Activated T-helper 2 cell treated with anti-CD3 and anti-CD28 coated beads, Interferon-gamma antibody, Interleukin-2, Interleukin-4, amounts not matched to agents 10 μg/mL and 5 μg/mL and 100 μg/mL, durations not matched to agents 14 hours and 24 hours and 36 hours (primary cell): Measurements from ENCODE around the gene GATM. TPM values are rescaled to one million over a fixed set of nuclear protein-coding genes. Genes with fewer than 3 reads are reported as not detected.
"Not testable (repeated sequence)": the region's sequence is repeated elsewhere in the genome, so short reads cannot be mapped to it uniquely, and the experiment has no call there.

ENCODE experiments used
- DNase-seq: peaks from one replicate; pipeline ENCODE4 v3.0.0; 2021; ENCODE audit warnings: low spot score
- H3K27ac Mint-ChIP-seq: one replicate; pipeline ENCODE4 v1.8.0; 2021; ENCODE audit warnings: mixed read lengths
- H3K27me3 Mint-ChIP-seq: one replicate; pipeline ENCODE4 v1.8.0; 2021; ENCODE audit warnings: low read depth, mixed read lengths
- H3K36me3 Mint-ChIP-seq: one replicate; pipeline ENCODE4 v1.8.0; 2021; ENCODE audit warnings: low read depth, mixed read lengths
- H3K4me1 Mint-ChIP-seq: one replicate; pipeline ENCODE4 v1.8.0; 2021; ENCODE audit warnings: low read depth, mixed read lengths
- H3K4me3 Mint-ChIP-seq: one replicate; pipeline ENCODE4 v1.8.0; 2021; ENCODE audit warnings: low read depth, mild to moderate bottlenecking, moderate library complexity, mixed read lengths
- H3K9me3 Mint-ChIP-seq: one replicate; pipeline ENCODE4 v1.8.0; 2021; ENCODE audit warnings: mixed read lengths
- intact Hi-C: fragments of 100-400 bp; cut with micrococcal nuclease; formaldehyde crosslinking; loops from one replicate; pipeline ENCODE4 v1.15.1; 2023
- total RNA-seq: library from RNA; stranded (reverse); gene quantifications from 2 replicates; pipeline ENCODE4 v1.2.3, GENCODE V29; 2022

The GATM gene
- total RNA-seq, 1 donor from 2014 or later = 3.2 TPM

DNA sequence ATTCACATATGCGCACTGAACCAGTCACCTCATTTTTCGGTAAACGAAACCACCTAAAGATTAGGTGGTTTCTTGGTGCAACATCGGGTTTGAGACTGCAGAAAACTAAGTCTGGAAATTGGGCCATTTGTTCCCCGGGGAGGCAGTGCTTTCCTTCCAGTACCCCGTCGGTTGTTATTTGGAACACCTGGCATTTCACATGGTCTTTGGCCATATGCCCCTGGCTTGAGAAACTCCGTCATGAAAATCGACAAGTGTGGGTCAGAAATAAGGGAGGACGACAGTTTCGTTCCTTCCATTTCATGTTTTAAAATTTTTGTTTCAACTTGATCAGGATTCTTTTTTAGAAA, 544 bp upstream of the GATM start:
- Mint-ChIP-seq H3K4me3 (peak overlapping the region; percentile 60), H3K36me3 (no peaks in the 10 kb centered on the region), H3K27ac (no peak overlapping the region), H3K27me3 (peaks cover 73% of the 10 kb centered on the region), H3K9me3 (no peaks in the 10 kb centered on the region), H3K4me1 (peaks cover 8% of the 10 kb centered on the region)
- intact Hi-C loops = no loop called here
- no peak for DNase-seq

DNA sequence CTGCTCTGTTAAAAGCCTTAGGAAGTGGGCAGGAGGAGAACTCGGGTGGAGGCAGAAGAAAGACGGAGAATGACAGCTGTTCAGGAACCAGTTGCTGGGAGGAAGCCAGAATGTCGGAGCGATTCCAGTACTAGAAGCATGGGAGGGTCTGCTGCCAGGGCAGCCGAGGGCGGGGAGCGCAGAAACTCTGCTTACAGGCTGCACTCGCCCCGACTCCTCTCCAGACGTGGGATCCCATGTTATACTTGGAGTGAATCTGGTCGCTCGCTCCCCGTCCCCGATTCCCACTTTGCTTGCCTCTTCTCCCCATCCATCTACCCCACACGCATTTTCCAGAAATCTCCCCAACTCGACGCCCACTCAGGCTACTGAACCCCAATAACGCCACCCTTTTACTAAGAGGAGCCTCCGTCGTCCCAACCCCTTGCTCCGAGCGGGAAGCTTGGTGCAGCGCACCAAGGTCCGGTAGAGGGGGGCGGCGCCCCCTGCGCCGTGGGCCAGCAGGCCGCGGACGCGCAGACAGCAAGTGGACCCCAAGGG, 665 bp downstream of the GATM start:
- Mint-ChIP-seq H3K27me3 (peaks cover 73% of the 10 kb centered on the region), H3K4me1 (peaks cover 8% of the 10 kb centered on the region), H3K36me3 (no peaks in the 10 kb centered on the region), H3K4me3 (peak overlapping the region; percentile 68), H3K9me3 (no peaks in the 10 kb centered on the region), H3K27ac (no peak overlapping the region)
- intact Hi-C loops = no loop called here
- DNase-seq = no peak

DNA sequence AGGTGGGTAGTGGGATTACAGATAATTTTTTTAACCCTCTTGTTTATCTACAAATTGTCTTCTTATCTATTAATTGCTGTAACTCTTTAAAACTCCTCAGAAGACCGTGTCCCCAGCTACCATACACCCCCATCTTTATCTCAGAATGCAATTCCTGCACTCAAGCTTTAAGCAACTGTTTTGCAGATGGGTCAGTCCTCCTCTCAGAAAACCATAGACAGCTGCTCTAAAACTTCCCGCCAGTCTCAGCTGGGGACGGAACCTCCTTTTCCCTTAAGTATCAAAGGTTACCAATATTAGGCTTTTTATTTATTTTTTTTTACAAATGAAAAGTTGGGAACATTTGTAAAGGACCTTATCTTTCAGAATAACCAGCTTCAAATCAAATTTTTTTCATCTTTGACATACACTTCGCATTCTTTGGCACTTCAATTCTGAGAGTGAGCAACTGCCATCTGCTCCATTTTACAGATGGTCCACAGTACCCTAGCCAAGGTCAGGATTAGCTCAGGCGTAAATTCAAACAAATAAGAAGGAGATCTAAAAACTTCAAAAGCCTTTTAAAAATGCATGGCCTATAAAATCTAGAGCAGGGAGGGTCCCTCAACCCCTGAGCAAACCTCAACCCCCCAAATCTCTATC, 1.3 kb downstream of the GATM start:
- peak overlapping the region; percentile 68 for H3K4me3 Mint-ChIP-seq
- H3K9me3 Mint-ChIP-seq = no peaks in the 10 kb centered on the region
- intact Hi-C loops = no loop called here
- DNase-seq = no peak
- peaks cover 77% of the 10 kb centered on the region for H3K27me3 Mint-ChIP-seq
- peaks cover 8% of the 10 kb centered on the region for H3K4me1 Mint-ChIP-seq
- no peak overlapping the region for H3K27ac Mint-ChIP-seq
- H3K36me3 Mint-ChIP-seq = no peaks in the 10 kb centered on the region

DNA sequence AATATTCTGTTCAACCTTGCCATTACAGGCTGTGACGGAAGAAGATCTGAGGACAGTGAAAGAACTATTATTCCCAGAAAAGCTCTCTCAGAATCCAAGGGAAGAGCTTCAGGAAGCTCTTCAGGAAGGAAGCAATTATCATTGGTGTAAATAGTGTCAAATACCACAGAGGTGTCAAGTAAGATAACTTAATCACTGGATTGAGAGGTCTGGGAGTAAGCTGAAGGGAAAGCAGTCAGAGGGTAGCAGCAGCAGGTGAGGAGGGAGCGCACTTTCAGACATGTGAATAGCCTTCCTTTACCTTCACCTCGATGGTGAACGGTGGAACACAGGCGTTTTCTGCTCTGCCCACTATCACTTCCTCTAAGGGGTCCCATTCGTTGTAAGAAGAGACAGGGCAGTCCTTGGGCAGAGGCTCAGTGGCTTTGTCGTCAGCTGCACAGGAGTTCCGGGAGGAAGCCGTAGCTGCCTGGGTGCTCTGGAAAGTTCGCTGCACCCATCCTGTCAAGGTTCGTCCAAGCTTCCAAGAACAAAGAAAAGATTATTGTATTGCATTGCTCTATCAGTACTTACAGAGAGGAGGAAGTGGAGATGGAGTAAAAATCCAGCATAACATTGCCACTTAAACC, 1.9 kb downstream of the GATM start:
- no peaks in the 10 kb centered on the region for H3K36me3 Mint-ChIP-seq
- H3K4me3 Mint-ChIP-seq = peak overlapping the region; percentile 19
- no peak overlapping the region for H3K27ac Mint-ChIP-seq
- DNase-seq = no peak
- H3K27me3 Mint-ChIP-seq = peaks cover 72% of the 10 kb centered on the region
- peaks cover 8% of the 10 kb centered on the region for H3K4me1 Mint-ChIP-seq
- intact Hi-C loops = no loop called here
- no peaks in the 10 kb centered on the region for H3K9me3 Mint-ChIP-seq

DNA sequence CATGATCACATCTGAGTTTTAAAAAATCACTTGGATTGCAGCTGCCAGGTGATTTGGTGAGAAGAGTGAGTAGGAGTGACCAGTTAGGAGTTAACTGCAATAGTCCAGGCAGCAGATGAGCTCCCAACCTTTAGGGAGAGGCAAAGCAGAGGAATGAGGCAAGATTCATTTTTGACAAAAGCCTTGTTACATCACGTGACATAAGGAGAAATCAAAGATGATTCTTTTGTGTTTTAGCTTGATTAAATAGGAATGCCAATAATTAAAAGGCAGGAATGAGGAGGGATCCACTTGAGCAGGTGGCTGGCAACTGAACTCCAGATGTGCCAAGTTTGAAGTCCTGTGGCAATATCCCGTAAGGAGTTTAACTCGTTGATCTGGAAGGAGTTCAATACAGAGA, 2.5 kb downstream of the GATM start:
- Mint-ChIP-seq H3K27me3 (peaks cover 68% of the 10 kb centered on the region), H3K36me3 (no peaks in the 10 kb centered on the region)
- intact Hi-C loops = no loop called here

DNA sequence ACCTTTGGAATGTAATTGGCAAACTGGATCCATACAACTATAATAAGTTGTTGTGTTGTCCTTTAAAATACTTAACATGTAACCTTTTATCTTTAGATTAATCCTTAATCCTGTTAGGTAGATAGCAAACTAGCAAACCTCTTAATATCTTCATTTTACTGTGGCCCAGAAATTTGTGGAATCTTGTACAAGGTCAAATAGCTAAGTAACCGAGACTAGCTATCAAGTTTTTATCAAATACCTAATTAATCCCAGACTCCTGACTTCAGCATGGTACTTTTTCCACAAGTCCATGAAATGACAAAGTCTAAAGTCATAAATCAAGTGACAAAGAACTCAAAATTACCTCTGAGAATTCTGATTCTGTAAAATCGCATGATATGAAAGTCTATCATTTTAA, 4.4 kb downstream of the GATM start:
- H3K27me3 Mint-ChIP-seq = peaks cover 54% of the 10 kb centered on the region
- no peaks in the 10 kb centered on the region for H3K36me3 Mint-ChIP-seq
- no peak overlapping the region for H3K27ac Mint-ChIP-seq
- peaks cover 8% of the 10 kb centered on the region for H3K4me1 Mint-ChIP-seq
- no peak for DNase-seq
- no peak overlapping the region for H3K4me3 Mint-ChIP-seq
- intact Hi-C loops = no loop called here
- no peaks in the 10 kb centered on the region for H3K9me3 Mint-ChIP-seq

More for the DNA sequence above, 2.5 kb downstream of the GATM start:
- Mint-ChIP-seq H3K9me3 (no peaks in the 10 kb centered on the region), H3K4me1 (peaks cover 8% of the 10 kb centered on the region), H3K4me3 (no peak overlapping the region), H3K27ac (no peak overlapping the region)
- DNase-seq = no peak

DNA sequence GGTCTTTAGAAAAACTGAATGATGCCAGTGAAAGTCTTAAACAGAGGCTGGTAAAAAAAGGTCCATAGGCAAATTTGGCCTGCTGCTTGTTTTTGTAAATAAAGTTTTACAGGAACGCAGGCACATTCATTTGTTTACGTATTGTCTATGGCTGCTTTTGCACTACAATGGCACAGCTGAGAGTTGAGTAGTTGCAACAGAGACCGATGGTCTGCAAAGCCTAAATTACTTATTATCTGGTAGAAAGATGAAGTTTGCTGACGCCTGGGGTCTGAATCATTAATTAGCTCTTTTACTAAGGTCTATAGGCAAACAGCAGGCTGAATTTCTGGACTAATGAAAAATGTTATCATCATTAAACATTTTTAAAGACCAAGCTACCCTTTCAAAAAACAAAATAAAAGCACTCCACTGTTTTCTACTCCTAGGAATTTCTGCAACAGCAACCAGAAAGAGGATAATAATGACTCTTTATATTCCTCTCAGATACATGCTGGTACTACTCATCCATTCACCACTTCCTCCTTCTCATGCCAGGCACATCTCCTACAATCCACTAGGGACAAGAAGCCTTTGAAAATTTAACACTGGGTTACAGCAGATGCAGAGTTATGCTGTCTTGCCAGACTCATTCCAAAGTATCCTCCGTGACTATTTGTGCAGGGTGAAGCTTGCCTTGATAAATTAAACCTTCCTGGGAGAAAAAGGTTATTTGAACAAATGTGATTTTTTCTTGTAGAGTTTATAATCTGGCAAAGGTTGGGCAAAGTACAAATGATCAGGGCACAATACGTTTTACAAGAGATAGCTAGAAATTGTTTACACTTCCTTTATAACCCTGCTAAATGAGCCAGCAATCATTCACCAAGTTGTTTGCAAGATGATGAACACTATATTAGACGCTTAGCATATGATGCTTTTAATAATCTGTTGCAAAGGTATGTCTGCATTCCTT, 6.0 kb downstream of the GATM start:
- H3K4me1 Mint-ChIP-seq = peaks cover 1% of the 10 kb centered on the region
- H3K4me3 Mint-ChIP-seq = no peak overlapping the region
- no peaks in the 10 kb centered on the region for H3K36me3 Mint-ChIP-seq
- no peak overlapping the region for H3K27ac Mint-ChIP-seq
- no peak for DNase-seq
- intact Hi-C loops = no loop called here
- H3K27me3 Mint-ChIP-seq = peaks cover 42% of the 10 kb centered on the region
- H3K9me3 Mint-ChIP-seq = no peaks in the 10 kb centered on the region

DNA sequence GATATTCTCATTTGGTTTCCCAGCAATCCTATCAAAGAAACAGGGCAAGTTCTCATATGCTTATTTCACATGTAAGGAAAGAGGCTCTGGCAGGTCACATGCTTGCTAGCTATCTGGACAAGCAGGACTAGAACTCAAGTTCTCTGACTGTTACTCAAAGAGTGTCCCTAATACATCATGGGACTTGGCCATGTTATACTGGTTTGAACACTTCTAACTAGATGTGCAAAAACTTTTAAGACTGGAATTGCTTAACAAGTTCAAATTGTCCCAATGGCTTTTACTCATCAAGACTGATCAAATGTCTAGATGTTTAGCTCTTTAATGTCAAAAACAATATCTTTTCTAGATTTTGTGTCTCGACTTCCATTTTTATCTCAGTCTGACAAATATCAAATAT, 6.8 kb downstream of the GATM start:
- peaks cover 35% of the 10 kb centered on the region for H3K27me3 Mint-ChIP-seq
- DNase-seq = no peak
- intact Hi-C loops = no loop called here
- H3K4me1 Mint-ChIP-seq = no peaks in the 10 kb centered on the region
- H3K36me3 Mint-ChIP-seq = no peaks in the 10 kb centered on the region
- H3K9me3 Mint-ChIP-seq = no peaks in the 10 kb centered on the region
- no peak overlapping the region for H3K4me3 Mint-ChIP-seq
- no peak overlapping the region for H3K27ac Mint-ChIP-seq

DNA sequence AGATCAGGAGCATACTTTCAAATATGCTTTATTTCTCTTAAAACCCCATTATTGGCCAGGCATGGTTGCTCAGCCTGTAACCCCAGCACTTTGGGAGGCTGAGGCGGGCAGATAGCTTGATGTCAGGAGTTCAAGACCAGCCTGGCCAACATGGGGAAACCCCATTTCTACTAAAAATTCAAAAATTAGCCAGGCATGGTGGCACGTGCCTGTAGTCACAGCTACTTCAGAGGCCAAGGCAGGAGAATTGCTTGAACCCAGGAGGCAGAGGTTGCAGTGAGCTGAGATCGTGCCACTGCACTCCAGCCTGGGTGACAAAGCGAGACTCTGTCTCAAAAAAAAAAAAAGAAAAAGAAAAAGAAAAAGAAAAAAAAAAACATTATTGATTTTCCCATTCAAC, 8.3 kb downstream of the GATM start:
- H3K9me3 Mint-ChIP-seq, H3K4me3 Mint-ChIP-seq, H3K27ac Mint-ChIP-seq, intact Hi-C loops, H3K36me3 Mint-ChIP-seq, H3K4me1 Mint-ChIP-seq, DNase-seq: not testable (repeated sequence)
- peaks cover 21% of the 10 kb centered on the region for H3K27me3 Mint-ChIP-seq

DNA sequence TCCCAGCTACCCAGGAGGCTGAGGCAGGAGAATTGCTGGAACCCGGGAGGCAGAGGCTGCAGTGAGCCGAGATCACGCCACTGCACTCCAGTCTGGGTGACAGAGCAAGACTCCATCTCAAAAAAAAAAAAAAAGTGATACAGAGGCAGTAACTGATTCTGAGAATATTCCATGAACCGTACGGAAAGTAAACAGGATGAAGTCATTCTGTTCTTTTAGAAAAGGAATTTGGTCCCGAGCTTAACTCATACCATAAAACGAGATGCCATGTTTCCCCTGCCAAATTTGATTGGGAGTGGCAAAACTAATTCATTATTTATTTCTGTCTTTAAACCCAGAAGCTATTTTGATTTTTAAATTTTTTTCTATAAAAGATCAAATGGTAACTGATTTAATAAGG, 11.1 kb downstream of the GATM start:
- intact Hi-C loops, H3K9me3 Mint-ChIP-seq, H3K4me1 Mint-ChIP-seq, DNase-seq, H3K4me3 Mint-ChIP-seq, H3K36me3 Mint-ChIP-seq, H3K27me3 Mint-ChIP-seq, H3K27ac Mint-ChIP-seq: not testable (repeated sequence)

DNA sequence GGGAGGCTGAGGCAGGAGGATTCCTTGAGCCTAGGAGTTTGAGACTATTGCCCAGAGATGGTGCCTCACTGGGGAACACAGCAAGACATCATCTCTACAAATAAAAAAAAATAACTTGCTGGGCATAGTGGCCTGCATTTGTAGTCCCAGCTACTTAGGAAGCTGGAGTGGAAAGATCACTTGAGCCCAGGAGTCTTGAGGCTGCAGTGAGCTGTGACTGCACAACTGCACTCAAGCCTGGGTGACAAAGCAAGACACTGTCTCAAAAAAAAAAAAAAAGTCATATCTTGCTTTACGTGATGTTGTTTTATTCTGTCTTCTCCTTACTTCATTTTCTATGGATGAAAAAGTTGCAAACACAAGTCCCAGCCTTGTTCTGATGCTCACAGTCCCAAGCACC, 14.1 kb downstream of the GATM start:
- Mint-ChIP-seq H3K36me3 (no peaks in the 10 kb centered on the region), H3K4me3 (no peak overlapping the region), H3K9me3 (no peaks in the 10 kb centered on the region), H3K27me3 (peaks cover 1% of the 10 kb centered on the region), H3K27ac (no peak overlapping the region), H3K4me1 (no peaks in the 10 kb centered on the region)
- no peak for DNase-seq
- intact Hi-C loops = no loop called here

DNA sequence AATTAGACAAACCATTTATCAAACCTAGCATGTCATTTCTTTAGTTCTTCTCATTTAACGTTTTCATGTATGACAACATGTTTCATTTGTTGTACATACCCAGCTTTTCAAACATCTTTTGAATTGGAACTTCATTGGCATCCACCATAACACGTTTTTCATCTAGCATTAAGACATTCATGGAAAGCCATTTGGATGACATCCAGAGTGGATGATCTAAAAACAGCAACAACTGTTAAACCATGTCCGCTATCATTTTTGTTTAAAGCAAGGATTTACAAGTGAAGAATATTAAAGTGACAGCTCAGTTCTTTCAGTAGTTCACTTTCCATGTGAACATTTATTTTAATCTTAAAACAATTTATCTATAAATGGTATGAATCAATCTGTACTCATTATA, 14.5 kb downstream of the GATM start:
- Mint-ChIP-seq H3K4me1 (no peaks in the 10 kb centered on the region), H3K27ac (no peak overlapping the region), H3K4me3 (no peak overlapping the region), H3K27me3 (peaks cover 1% of the 10 kb centered on the region), H3K9me3 (no peaks in the 10 kb centered on the region), H3K36me3 (no peaks in the 10 kb centered on the region)
- intact Hi-C loops = no loop called here
- DNase-seq = no peak

DNA sequence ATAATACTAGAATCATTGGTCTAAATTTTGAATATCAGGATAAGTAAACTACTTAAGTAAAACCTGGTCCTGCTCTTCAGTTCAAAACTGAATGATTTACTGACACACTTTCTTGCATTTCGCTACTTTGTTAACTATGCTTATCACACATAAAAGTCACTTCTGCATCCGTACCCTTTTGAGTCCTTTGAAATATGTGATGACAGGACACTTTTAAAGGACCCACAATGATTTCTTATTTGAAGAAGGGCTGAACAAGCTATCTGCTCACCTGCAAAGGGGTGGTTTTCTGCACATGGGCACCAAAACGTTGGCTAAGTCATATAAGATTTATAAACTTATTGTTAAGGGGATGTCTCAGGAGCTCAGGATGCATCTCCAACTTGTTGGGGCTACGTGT, 15.0 kb downstream of the GATM start:
- Mint-ChIP-seq H3K9me3 (no peaks in the 10 kb centered on the region), H3K27me3 (peaks cover 1% of the 10 kb centered on the region), H3K4me1 (no peaks in the 10 kb centered on the region), H3K27ac (no peak overlapping the region), H3K4me3 (no peak overlapping the region), H3K36me3 (no peaks in the 10 kb centered on the region)
- DNase-seq = no peak
- intact Hi-C loops = no loop called here
